Kidney (tissue), 14 donors: ENCODE results near the gene ZDHHC1. TPM values are rescaled to one million over a fixed set of nuclear protein-coding genes. Genes with fewer than 3 reads are reported as not detected.

ENCODE experiments used
- DNase-seq, 5 donors: peaks; one replicate each; pipeline ENCODE4 v3.0.0-alpha.2; 2013 to 2020
- FAIRE-seq: peaks from 2 replicates; lab custom pipeline; 2012; peaks lifted over from hg19 to GRCh38; lab: Jason Lieb, UNC
- H3K27ac ChIP-seq, 2 donors: one replicate each; pipeline ENCODE4 v1.7.0; 2013; ENCODE audit warnings: low read depth in 2 of 2, low read length in 2 of 2, inconsistent platforms in 1 of 2
- H3K27me3 ChIP-seq: one replicate; pipeline ENCODE4 v1.7.1; 2013; ENCODE audit warnings: low read length, inconsistent platforms; ENCODE audit not compliant: control insufficient read depth, insufficient read depth
- H3K36me3 ChIP-seq, 3 donors: one replicate each; pipeline versions ENCODE4 v1.7.0 to v1.7.1; 2013; ENCODE audit warnings: low read length in 3 of 3, control low read depth in 1 of 3, inconsistent platforms in 1 of 3; ENCODE audit not compliant: insufficient read depth in 3 of 3, control insufficient read depth in 2 of 3
- H3K4me1 ChIP-seq, 3 donors: one replicate each; pipeline versions ENCODE4 v1.7.0 to v1.7.1; 2013; ENCODE audit warnings: low read length in 3 of 3, inconsistent platforms in 1 of 3, low read depth in 1 of 3; ENCODE audit not compliant: control insufficient read depth in 2 of 3, insufficient read depth in 2 of 3
- H3K4me3 ChIP-seq, 3 donors: one replicate each; pipeline versions ENCODE4 v1.7.0 to v1.8.1; 2013; ENCODE audit warnings: low read length in 3 of 3, control low read depth in 1 of 3, inconsistent platforms in 1 of 3
- H3K9ac ChIP-seq, 3 donors: one replicate each; pipeline versions ENCODE4 v1.7.0 to v1.7.1; 2013; ENCODE audit warnings: low read length in 3 of 3, control low read depth in 1 of 3, inconsistent platforms in 1 of 3
- H3K9me3 ChIP-seq, 3 donors: one replicate each; pipeline versions ENCODE4 v1.7.0 to v1.7.1; 2013; ENCODE audit warnings: low read length in 3 of 3, control low read depth in 1 of 3, inconsistent platforms in 1 of 3; ENCODE audit not compliant: control insufficient read depth in 2 of 3, insufficient read depth in 1 of 3
- intact Hi-C: fragments of 100-400 bp; cut with DNase I; formaldehyde crosslinking; loops from one replicate; pipeline ENCODE4 v1.11.1; 2022
- polyA plus RNA-seq: library from polyadenylated mRNA; stranded (reverse); fragments of 350-450 nt; fragmentation: Illumina TruSeq; extraction: RNeasy Lipid Tissue Mini Kit (QIAGEN cat#74804); gene quantifications from one replicate; pipeline ENCODE4 v1.2.3, GENCODE V29; 2014; ENCODE audit warnings: low read depth, low replicate concordance; ENCODE audit not compliant: insufficient read depth
- total RNA-seq: library from RNA; stranded (reverse); fragmentation: NEBNext Ultra II Directional; extraction: Animal tissue kit (Norgen Biotek cat#: 25700); gene quantifications from one replicate; pipeline ENCODE4 v1.2.1, GENCODE V29; 2021
- TF ChIP-seq, protein P1 (sequence below): IDR thresholded peaks from 3 replicates; pipeline ENCODE4 v1.5.1; 2012; ENCODE audit warnings: mild to moderate bottlenecking, moderate library complexity, borderline replicate concordance; ENCODE audit not compliant: insufficient read depth; ENCODE audit errors: extremely low read depth
- donor health status: control.
- donor health status: control.
- donor health status: control.
- donor health status: control.
- donor health status: control.
- donor health status: DM: yes; HTN: yes; CAD: no.
- donor health status: Normal renal cell carcinoma (clear cell type).

Gene ZDHHC1
- total and polyA plus RNA-seq, 2 donors from 2014 or later: 14.6 to 23.6 TPM

DNA sequence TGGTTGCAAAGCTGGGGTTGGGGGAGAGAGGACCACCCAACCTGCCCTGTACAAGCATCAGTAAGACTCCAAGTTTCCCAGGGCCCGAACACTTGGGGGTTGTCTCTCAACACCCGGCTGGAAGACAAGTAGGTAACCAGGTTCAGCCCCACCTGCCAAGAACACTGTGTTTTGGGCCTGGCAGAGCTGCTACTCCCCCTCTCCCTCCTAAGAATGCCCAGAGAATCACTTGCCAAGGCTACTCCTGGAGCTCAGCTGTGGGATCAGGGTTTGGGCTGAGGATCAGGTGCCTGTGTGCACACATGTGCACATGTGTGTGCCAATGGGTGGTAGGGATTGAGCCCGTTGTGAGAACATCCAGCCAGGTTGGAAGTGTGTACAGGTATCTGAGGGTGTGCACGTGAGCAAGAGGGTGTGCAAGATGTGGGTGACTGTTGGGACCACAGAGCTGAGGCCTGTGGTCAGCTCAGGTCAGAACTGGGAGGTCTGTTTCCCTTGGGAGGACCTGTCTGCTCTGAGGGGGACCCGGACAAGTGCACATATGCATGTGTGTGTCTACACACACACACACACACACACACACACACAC is 16.9 kb upstream of the ZDHHC1 start:
- no peak for DNase-seq
- no peaks in the 10 kb centered on the region for H3K9me3 ChIP-seq
- peaks cover 3% of the 10 kb centered on the region for H3K27me3 ChIP-seq
- intact Hi-C loops: no loop called here
- FAIRE-seq: no peak
- peak overlapping the region; percentile 3 to 80 (median 70) for H3K4me3 ChIP-seq
- H3K4me1 ChIP-seq: peaks cover 0 to 45% (median 30%) of the 10 kb centered on the region in 3 donors
- TF ChIP-seq, protein P1, sequence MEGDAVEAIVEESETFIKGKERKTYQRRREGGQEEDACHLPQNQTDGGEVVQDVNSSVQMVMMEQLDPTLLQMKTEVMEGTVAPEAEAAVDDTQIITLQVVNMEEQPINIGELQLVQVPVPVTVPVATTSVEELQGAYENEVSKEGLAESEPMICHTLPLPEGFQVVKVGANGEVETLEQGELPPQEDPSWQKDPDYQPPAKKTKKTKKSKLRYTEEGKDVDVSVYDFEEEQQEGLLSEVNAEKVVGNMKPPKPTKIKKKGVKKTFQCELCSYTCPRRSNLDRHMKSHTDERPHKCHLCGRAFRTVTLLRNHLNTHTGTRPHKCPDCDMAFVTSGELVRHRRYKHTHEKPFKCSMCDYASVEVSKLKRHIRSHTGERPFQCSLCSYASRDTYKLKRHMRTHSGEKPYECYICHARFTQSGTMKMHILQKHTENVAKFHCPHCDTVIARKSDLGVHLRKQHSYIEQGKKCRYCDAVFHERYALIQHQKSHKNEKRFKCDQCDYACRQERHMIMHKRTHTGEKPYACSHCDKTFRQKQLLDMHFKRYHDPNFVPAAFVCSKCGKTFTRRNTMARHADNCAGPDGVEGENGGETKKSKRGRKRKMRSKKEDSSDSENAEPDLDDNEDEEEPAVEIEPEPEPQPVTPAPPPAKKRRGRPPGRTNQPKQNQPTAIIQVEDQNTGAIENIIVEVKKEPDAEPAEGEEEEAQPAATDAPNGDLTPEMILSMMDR: no peak
- peaks cover 0 to 18% (median 14%) of the 10 kb centered on the region in 3 donors for H3K36me3 ChIP-seq
- H3K27ac ChIP-seq: peak overlapping the region; percentile 93 to 98
- peak overlapping the region in 2 of 3 donors; percentile 89 to 95 for H3K9ac ChIP-seq

DNA sequence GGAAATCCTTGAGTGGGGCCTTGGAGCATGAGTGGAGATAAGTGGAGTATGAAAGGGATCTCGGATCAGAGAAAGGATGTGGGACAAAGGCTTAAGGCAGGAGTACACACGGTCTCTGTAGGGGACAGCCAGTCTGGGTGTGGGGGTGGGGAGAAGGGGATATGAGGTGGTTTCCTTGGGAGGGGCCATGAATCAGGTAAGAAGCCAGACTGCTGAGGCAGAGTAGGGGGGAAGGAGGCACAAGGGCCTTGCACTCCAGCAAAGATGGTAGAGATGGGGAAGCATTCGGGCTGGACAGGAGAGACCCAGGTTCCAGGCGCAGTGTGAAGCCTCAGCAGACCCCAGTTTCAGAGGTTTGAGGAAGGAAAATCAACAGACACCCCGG is 16.2 kb upstream of the ZDHHC1 start:
- peaks cover 3% of the 10 kb centered on the region for H3K27me3 ChIP-seq
- TF ChIP-seq, protein P1: no peak
- H3K36me3 ChIP-seq: peaks cover 0 to 11% (median 9%) of the 10 kb centered on the region in 3 donors
- no peak for DNase-seq
- intact Hi-C loops: no loop called here
- H3K9ac ChIP-seq: peak overlapping the region; percentile 30 to 95 (median 89)
- peaks cover 0 to 49% (median 35%) of the 10 kb centered on the region in 3 donors for H3K4me1 ChIP-seq
- H3K27ac ChIP-seq: peak overlapping the region; percentile 93 to 98
- no peak for FAIRE-seq
- H3K9me3 ChIP-seq: no peaks in the 10 kb centered on the region
- H3K4me3 ChIP-seq: peak overlapping the region; percentile 39 to 80 (median 70)

DNA sequence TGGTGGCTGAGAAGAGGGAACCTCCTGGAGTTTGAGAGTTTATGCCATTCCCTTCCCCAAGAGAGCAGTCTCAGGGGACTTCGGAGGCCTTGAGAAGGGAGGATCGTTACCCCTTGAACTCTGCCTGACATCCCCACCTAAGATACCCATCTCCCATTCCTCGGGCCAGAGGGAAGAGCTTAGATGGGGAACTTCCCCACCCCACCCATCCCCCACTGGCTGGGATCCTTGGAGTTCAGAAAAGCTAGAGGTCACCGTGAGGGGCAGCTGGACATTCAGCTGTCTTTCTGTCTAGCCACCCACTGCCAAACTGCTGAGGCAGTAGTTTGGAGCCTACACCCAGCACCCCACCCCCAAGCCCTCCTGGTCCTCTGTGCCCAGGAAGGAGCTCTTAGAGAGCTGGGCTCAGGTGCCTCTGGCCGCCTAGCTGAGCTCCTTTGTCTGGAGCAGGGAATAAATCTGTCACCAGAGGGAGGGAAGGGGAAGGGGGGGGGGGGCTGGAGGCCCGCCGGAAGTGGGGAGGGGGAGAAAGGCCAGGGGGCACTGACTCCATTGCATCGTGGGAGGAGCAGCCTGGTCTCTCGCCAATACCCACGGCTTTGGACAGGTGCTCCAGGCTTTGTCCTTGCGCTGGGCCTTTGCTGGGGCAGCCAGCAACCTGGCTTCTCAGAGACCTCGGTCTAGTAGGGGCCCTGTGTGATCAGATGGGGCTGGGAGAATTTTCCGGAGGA is 15.7 kb upstream of the ZDHHC1 start:
- Histone ChIP-seq H3K36me3 (peaks cover 0 to 7% (median 5%) of the 10 kb centered on the region in 3 donors), H3K9ac (peak overlapping the region; percentile 30 to 95 (median 89)), H3K4me3 (peak overlapping the region; percentile 61 to 86 (median 70)), H3K4me1 (peaks cover 0 to 49% (median 35%) of the 10 kb centered on the region in 3 donors), H3K9me3 (no peaks in the 10 kb centered on the region), H3K27me3 (peaks cover 3% of the 10 kb centered on the region), H3K27ac (peak overlapping the region; percentile 93 to 98)
- DNase-seq: peak; percentile 72 to 85 (median 80)
- TF ChIP-seq, protein P1: no peak
- no peak for FAIRE-seq
- intact Hi-C loops: no loop called here
